ENCODE measurements around the gene PYCARD.
"Not testable (repeated sequence)": the region's sequence is repeated elsewhere in the genome, so short reads cannot be mapped to it uniquely, and the experiment has no call there.

PYCARD gene

DNA sequence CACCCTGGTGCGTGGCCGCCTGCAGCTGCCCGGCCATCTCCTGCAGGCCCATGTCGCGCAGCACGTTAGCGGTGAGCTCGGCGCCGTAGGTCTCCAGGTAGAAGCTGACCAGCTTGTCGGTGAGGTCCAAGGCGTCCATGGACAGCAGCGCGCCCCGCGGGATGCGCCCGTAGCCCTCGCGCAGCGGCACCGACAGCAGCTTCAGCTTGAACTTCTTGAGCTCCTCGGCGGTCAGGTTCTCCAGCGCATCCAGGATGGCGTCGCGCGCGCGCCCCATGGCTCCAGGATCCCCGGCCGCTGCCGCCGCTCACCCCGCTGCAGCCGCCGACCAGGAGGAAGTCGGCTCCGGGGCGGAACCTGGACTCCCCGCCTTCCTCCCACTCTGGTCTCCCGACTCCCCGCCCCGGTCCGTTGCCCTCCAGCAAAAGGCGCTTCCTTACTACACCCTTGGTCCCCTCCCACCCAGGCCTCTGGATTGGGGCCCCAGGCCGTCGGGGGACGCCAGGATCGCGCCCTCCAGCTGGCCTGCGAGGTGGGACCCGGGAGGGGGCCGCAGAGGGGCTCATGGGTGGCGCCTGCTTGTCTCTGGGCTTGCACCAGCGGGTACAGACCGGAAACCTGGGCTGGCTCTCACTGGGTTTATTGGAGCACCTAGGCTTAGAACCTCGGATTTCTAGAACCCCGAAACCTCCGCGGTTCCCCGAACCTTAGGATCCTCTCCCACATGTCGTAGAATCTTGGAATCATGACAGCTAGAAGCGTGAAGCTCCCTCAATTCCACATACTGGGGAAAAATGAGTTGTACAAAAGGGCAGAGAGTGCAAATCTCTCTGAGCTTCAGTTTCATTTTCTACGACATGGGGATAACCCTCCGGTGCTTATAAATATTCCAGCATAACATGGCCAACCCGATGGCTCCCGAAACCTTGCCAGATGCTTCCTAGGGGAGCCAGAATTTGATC is at the start of gene PYCARD:
Gene PYCARD, minus strand, starts transcription at position 347 of the 962 bp plus-strand sequence. Its CDS starts 70 bp downstream, at position 277.
- no peak for DNase-seq (ENCODE audit: low read depth)

DNA sequence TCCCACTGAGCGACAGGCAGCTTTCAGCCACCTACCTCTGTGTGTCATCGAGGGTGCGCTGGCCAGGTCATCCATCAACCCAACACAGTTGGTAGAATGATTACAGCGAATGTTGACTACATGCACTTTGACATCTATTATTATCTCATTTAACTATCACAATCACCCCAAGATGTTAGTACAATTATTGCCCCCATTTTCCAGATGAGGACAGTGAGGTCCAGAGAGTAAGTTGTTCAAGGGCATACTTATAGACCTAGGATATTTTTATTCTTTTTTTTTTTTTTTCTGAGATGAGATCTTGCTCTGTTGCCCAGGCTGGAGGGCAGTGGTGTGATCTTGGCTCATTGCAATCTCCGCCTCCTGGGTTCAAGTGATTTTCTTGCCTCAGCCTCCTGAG is 48.9 kb upstream of the PYCARD start:
- no peak for DNase-seq (ENCODE audit: low read depth)

DNA sequence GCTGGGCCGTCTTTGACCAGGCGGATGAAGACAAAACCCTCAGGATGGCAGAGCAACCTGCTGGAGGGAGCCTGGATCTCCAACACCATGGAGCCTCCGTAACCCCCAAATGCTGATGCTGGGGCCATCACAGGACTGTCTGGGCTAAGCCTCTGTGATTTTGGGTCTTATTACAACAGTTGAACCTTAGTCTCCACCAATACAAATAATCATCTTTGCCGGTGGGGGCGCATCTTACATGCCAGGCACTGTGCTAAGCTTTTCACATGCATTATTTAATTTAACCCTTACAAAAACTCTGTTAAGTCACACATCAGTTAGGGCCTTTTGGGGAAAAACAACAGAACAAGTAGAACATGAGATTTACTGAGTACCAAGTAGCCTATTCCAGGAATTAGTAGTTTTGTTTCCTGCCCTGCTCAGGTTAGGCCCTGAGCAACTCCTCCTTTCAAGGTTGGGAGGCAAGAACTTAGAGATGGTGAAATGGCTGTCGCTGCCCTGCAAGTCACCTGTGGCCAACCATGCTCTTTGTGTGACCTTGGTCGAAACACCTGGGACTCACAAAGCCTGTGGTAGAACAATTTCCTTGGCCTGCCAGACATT is 48.3 kb upstream of the PYCARD start:
- no peak for DNase-seq (ENCODE audit: low read depth)

DNA sequence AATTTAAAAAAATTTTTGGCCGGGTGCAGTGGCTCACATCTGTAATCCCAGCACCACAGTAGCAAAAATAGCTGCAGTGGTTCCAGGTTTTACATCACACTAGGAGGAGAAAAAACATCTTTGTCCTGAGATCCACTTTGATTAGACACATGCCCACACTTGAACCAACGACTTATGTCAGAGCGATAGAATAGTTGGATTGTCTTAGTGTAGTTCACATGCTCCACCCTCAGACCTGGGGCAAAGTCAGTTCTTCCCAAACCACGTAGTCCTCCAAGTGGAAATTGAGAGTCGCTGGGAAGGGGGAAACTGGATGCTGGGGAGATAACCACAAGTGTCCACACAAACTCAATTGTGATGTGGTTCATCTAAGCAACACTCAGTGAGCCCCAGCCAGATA is 45.8 kb upstream of the PYCARD start:
- no peak for DNase-seq (ENCODE audit: low read depth)

DNA sequence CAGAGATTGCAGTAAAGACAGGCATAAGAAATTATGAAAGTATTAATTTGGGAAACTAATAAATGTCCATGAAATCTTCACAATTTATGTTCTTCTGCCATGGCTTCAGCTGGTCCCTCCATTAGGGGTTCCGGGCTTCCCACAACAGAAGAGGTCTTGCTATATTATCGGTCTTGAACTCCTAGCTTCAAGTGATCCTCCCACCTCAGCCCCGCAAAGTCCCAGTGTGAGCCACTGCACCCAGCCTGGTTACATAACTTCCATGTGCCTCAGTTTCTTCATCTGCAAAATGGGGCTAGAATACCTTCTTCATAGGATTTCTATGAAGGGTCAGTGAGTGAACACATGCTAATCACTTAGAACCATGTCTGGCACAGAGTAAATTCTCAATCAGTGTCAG is 43.7 kb upstream of the PYCARD start:
- no peak for DNase-seq (ENCODE audit: low read depth)

DNA sequence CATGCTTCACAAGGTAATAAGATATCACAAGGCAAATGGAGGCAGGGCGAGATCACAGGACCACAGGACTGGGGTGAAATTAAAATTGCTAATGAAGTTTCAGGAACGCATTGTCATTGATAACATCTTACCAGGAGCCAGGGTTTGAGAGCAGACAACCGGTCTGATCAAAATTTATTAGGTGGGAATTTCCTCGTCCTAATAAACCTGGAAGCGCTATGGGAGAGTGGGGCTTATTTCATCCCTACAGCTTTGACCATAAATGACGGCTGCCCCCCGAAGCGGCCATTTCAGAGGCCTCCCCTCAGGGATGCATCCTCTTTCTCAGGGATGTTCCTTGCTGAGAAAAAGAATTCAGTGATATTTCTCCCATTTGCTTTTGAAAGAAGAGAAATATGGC is 43.0 kb upstream of the PYCARD start:
- not testable (repeated sequence) for DNase-seq (ENCODE audit: low read depth)

DNA sequence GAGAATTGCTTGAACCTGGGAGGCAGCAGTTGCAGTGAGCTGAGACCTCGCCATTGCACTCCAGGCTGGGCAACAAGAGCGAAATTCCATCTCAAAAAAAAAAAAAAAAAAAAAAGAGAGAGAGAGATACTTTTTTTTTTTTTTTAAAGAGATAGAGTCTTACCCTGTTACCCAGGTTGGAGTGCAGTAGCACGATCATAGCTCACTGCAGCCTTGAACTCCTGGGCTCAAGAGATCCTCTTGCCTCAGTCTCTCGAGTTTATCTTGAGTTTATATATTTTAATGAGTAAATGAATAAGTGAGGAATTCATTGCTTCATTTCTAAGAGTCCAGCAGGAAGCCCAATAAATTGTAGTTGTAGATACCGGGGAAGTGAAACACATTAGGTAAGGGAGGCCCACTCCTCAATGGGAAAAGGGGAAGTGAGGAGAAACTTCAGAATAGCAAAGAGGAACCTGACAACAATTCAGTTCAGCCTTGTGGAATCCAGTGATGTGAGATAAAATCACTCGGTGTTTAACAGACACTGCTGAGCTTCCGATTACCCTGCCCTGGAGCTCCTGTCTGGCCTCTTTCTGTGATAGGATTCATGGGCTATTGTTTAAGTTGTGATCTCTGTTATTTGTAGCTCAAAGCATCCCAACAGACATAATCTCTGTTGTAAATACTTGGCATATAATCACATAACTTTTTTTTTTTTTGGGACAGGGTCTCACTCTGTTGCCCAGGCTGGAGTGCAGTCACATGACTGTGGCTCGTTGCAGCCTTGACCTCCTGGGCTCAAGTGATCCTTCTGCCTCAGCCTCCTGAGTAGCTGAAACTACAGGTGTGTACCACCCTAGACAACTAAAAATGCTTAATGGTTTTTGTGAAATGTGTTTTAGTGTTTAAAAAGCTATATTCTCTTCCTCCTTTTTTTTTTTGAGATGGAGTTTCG is 41.4 kb upstream of the PYCARD start:
- no peak for DNase-seq (ENCODE audit: low read depth)

DNA sequence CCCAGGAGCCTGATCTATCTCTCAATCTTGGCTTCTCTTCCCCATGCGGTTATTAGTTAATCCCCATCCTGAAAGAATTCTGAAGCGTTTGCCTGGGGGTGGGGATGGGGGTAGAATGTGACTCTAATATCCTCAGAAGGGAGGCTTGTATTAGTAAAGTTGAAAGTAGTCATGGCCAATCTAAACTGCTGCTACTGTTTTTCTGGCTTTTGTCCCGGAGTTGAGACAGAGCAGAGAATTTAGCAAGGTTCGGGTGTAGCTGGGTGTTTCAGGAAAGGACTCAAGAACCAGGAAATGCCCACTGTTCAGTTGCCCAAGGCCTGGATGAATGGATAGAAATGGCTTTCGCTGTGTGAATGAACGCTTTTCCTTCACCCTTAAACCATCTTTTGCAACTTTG is 39.6 kb upstream of the PYCARD start:
- no peak for DNase-seq (ENCODE audit: low read depth)

DNA sequence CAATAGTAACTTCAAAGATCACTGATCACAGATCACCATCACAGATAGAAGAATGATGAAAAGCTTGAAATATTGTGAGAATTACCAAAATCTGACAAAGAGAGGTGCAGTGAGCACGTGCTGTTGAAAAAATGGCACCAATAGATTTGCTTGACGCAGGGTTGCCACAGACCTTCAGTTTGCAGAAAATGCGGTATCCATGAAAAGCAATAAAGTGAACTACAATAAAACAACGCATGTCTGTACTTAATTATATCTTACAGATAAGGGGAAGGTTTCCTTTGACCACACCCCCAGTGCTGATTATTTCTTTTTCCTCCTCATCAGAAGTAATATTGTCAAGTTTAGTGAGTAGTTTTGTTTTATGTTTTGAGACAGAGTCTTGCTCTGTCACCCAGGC is 35.5 kb upstream of the PYCARD start:
- DNase-seq (ENCODE audit: low read depth), result no peak

DNA sequence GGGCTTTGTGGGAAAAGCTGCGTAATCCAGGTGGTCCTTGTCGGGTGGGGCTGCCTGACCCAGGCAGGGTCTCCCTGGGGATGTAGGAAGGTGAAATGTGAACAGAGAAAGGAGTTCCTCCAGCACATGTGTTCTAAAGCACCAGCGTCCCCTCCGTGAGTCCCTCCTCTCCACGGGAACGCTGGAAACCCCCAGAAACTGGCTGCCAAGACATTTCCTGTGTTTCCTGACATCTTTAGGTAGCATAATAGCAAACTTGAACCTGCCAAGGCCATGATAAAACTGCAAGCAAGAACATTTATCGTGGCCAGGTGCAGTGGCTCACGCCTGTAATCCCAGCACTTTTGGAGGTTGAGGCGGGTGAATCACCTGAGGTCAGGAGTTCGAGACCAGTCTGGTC is 26.9 kb upstream of the PYCARD start:
- no peak for DNase-seq (ENCODE audit: low read depth)

DNA sequence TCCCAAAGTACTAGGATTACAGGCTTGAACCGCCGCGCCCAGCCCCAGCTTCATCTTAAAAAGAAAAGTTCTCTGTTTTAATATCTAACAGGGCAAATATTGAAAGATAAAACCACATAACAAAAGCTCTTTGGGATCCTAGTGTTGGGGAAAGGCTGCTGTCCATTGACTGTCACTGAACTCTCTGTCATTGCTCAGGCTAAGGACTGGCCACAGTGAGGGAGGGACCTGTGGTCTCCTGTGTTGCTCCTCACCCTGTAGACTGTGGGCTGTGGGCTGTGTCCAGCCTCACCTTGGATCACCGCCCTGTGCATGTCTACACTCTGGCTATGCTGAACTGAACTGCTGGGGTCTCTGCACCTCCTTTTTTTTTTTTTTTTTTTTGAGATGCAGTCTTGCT is 25.6 kb upstream of the PYCARD start:
- no peak for DNase-seq (ENCODE audit: low read depth)

DNA sequence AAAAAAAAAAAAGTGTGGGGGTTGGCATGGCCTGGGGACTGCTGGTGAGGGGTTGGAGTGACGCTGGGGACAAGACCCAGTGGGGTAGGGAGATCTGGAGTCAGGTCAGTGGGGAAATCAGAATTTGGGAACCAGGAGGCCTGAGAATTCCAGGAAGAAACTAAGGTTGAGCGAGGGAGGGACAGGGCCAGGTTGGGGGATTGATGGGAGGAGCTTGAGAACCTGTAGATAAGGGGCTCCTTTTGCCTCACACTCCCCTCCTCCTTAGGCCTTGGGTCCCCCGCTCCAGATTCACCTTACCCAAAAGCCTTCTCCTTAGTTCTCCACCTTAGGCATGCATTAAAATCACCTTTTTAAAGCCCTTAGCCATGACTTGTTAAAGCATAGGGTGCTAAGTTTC is 22.6 kb upstream of the PYCARD start:
- DNase-seq (ENCODE audit: low read depth), result no peak

DNA sequence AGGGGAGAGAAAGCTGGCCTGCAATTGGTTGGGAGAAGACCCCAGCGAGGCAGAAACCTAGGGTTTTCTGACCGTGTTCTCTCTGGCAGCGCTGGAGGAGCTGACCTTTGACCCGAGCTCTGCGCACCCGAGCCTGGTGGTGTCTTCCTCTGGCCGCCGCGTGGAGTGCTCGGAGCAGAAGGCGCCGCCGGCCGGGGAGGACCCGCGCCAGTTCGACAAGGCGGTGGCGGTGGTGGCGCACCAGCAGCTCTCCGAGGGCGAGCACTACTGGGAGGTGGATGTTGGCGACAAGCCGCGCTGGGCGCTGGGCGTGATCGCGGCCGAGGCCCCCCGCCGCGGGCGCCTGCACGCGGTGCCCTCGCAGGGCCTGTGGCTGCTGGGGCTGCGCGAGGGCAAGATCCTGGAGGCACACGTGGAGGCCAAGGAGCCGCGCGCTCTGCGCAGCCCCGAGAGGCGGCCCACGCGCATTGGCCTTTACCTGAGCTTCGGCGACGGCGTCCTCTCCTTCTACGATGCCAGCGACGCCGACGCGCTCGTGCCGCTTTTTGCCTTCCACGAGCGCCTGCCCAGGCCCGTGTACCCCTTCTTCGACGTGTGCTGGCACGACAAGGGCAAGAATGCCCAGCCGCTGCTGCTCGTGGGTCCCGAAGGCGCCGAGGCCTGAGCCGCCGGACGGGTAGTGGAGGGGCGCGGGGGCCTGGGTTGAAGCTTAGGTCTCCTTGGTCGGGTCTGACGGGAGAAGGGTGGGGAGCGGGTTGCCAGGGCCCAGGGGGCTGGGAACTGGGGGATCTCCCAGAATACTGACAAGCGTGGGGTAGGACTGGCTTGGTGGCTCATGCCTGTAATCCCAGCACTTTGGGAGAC is 21.8 kb upstream of the PYCARD start:
- no peak for DNase-seq (ENCODE audit: low read depth)

DNA sequence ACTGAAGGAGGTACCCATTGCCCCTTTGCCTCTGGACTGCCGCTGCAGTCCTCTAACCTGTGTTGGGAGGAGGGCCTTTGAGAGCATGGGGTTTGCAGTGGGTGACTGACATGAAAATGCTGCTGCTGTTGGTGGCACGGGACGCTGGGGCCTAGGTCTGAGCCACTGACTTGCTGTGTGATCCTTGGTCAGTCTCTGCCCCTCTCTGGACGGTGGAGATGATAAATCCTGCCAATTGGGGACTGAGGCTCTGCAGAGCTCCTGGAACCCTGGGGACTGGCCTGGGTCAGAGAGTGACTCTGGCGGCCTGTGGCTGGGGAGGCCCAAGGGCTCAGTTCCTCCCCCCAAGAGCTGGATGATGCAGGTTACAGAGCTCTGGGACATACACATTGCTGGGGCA is 20.5 kb upstream of the PYCARD start:
- no peak for DNase-seq (ENCODE audit: low read depth)

DNA sequence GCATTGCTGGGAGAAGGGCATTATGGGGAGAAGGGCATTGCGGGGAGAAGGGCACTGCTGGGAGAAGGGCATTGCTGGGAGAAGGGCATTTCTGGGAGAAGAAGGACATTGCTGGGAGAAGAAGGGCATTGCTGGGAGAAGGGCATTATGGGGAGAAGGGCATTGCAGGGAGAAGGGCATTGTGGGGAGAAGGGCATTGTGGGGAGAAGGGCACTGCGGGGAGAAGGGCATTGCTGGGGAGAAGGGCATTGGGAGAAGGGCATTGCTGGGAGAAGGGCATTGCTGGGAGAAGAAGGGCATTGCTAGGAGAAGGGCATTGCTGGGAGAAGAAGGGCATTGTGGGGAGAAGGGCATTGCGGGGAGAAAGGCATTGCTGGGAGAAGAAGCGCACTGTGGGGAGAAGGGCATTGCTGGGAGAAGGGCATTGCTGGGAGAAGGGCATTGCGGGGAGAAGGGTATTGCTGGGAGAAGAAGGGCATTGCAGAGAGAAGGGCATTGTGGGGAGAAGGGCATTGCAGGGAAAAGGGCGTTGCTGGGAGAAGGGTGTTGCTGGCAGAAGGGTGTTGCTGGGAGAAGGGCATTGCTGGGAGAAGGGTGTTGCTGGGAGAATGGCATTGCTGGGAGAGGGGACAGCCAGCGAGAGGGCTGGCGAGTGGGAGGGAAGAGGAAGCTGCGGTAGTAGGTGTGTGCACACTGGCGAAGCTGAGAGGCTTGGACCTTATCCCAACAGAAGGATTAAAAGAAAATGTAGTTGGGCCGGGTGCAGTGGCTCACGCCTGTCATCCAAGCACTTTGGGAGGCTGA is 19.0 kb upstream of the PYCARD start:
- no peak for DNase-seq (ENCODE audit: low read depth)

DNA sequence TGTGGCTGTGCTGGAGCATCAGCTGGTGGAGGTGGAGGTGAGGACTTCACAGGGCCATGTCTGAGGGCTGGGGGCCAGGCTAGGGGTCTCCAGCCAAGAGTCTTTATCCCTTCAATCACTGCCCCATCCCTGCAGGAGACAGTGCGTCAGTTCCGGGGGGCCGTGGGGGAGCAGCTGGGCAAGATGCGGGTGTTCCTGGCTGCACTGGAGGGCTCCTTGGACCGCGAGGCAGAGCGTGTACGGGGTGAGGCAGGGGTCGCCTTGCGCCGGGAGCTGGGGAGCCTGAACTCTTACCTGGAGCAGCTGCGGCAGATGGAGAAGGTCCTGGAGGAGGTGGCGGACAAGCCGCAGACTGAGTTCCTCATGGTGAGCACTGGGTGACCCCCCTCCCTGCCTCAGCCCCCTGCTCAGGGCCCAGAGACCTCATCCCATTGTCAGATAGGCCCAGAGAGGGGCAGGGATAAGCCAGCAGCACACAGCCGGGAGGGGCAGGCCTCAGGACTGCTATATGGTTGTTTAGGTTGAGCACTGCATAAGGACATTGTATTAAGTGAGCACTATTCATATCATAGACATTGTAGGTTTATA is 16.7 kb upstream of the PYCARD start:
- DNase-seq (ENCODE audit: low read depth), result no peak

DNA sequence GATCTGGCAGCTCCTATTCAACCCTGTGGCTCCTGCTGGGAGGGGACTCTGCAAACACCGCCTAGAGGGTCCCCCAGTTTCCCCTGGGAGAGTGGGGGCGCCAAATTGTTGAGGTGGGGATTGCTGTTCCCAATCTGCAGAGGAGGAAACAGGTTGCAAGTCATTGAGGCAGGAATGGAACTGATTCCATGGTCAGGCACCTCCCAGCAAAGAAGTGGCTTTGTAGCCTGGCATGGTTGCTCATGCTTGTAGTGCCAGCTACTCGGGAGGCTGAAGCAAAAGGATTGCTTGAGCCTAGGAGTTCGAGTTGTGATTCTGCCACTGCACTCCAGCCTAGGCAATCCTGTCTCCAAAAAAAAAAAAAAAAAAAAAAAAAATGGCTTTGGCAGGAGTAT is 14.6 kb upstream of the PYCARD start:
- no peak for DNase-seq (ENCODE audit: low read depth)

DNA sequence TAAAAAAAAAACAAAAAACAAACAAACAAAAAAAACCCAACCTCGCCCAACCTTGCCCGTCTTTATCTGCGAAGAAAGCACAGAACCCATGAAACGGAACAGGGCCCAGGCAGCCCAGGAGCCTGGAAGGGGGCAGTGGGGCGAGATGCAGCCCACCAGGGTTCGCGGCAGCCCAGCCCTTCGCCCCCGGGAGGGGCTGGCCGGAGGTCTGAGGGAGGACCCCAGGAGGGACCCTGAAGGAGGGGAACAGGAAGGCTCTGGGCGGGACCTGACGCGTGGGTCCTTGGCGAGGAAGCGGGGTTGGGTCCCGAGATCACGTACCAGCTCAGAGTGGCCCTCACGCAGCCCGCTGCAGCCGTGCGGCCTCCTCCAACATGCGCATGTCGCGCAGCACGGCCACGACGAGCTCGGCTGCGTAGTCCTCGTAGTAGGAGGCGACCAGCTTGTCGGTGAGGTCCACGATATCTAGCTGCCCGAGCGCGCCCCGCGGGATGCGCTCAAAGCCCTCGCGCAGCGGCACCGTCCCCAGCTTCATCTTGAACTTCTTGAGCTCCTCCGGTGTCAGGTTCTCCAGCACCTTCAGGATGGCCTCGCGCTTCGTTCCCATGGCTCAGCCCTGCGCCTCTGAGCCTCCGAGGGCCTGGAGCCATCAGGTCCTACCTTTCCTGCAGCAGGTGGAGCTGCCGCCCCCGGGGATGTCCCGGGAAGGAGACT is 14.0 kb upstream of the PYCARD start, which contains the start of gene PYDC1:
Gene PYDC1, minus strand, starts transcription at position 714 of the 714 bp plus-strand sequence. Its CDS starts 107 bp downstream, at position 607.
- no peak for DNase-seq (ENCODE audit: low read depth)
